K562 (cell line): ENCODE data around the gene TOGARAM2. TPM values are rescaled to one million over a fixed set of nuclear protein-coding genes. Genes with fewer than 3 reads are reported as not detected.

Source experiments
- E2F1 ChIP-seq: sonication (generic); formaldehyde crosslinking; IDR thresholded peaks from 2 replicates; pipeline ENCODE4 v1.8.1; 2023; ENCODE audit warnings: mild to moderate bottlenecking, missing genetic modification reagents, moderate library complexity
- PREB ChIP-seq: sonication (generic); formaldehyde crosslinking; IDR thresholded peaks from 2 replicates; pipeline ENCODE4 v1.8.1; 2023; ENCODE audit warnings: mild to moderate bottlenecking, missing genetic modification reagents
- RNF219 ChIP-seq: fragments of 250-450 bp; sonication (Bioruptor Pico); IDR thresholded peaks from 2 replicates; pipeline ENCODE4 v1.5.0; 2022; ENCODE audit warnings: mild to moderate bottlenecking
- ZNF280A ChIP-seq: fragments of 450-650 bp; IDR thresholded peaks from 2 replicates; pipeline ENCODE4 v1.6.1; 2018; ENCODE audit warnings: mild to moderate bottlenecking, low read depth; ENCODE audit not compliant: partially characterized antibody
- polyA plus RNA-seq, 8 experiments: library from polyadenylated mRNA; depleted of rRNA in 4 of 8; stranded (reverse) in 5 of 8; unstranded in 3 of 8; fragments of >200 nt; fragmentation: Nextera tagmentation in 2 of 8; fragmentation: Illumina TruSeq in 1 of 8; extraction: Ambion mirVana in 2 of 8; extraction: Trizol in 1 of 8; gene quantifications; 2 replicates each; pipeline versions ENCODE4 v1.2.1 to v1.2.3, GENCODE V29; 2011 to 2014; ENCODE audit warnings: inconsistent platforms in 1 of 8, missing spikeins in 1 of 8
- total RNA-seq, 7 experiments: library from RNA; depleted of rRNA in 6 of 7; stranded (reverse); fragments of >200 nt in 6 of 7; fragmentation: Illumina TruSeq in 2 of 7; extraction: Trizol in 2 of 7; gene quantifications; 2 replicates each; pipeline versions ENCODE4 v1.2.1 to v1.2.3, GENCODE V29; 2011 to 2021; ENCODE audit warnings: low replicate concordance in 1 of 7

Gene TOGARAM2
- total and polyA plus RNA-seq, 9 of the 15 experiments (the other 6 are each of a cell fraction or from before 2014, with no cell fraction given), result not detected

GRCh38 chr2:29082804-29083495 is 101.9 kb downstream of the TOGARAM2 start (continued):
- no peak for TF ChIP-seq PREB
- TF ChIP-seq E2F1, result no peak
- no peak for TF ChIP-seq ZNF280A
- no peak for TF ChIP-seq RNF219
- TF ChIP-seq, all 486 proteins: peak for 0
